ENCODE data around the gene CDH13.

- TF ChIP-seq, protein P1, sequence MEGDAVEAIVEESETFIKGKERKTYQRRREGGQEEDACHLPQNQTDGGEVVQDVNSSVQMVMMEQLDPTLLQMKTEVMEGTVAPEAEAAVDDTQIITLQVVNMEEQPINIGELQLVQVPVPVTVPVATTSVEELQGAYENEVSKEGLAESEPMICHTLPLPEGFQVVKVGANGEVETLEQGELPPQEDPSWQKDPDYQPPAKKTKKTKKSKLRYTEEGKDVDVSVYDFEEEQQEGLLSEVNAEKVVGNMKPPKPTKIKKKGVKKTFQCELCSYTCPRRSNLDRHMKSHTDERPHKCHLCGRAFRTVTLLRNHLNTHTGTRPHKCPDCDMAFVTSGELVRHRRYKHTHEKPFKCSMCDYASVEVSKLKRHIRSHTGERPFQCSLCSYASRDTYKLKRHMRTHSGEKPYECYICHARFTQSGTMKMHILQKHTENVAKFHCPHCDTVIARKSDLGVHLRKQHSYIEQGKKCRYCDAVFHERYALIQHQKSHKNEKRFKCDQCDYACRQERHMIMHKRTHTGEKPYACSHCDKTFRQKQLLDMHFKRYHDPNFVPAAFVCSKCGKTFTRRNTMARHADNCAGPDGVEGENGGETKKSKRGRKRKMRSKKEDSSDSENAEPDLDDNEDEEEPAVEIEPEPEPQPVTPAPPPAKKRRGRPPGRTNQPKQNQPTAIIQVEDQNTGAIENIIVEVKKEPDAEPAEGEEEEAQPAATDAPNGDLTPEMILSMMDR (IDR thresholded peaks at IDR 0.05): no peak
- TF ChIP-seq ZFX (IDR thresholded peaks at IDR 0.05; ENCODE audit: borderline replicate concordance): no peak
These were observed 959.9 kb downstream of the CDH13 start for GRCh38 chr16:83586461-83587200.
